MCF 10A (cell line): Measurements from ENCODE around the gene SCAPER. TPM values are rescaled to one million over a fixed set of nuclear protein-coding genes. Genes with fewer than 3 reads are reported as not detected.
"Not testable (repeated sequence)": the region's sequence is repeated elsewhere in the genome, so short reads cannot be mapped to it uniquely, and the experiment has no call there.

Experiments used
- BruUV-seq: library from RNA; stranded (reverse); fragments of 400-500 nt; replicated peaks from 2 replicates; lab custom pipeline; 2021; lab: Mats Ljungman, UMichigan
- CTCF ChIA-PET: fragments of 300-600 bp; sonication (Branson Sonifier 250); formaldehyde crosslinking; extraction: SDS; loops from one replicate; lab custom pipeline; 2021; ENCODE audit warnings: antibody characterized with exemption, inconsistent platforms; lab: Yijun Ruan, JAX
- POLR2A ChIA-PET: fragments of 300-600, 350-650 bp; sonication (Branson Sonifier 250); formaldehyde crosslinking; extraction: SDS; loops from one replicate; lab custom pipeline; 2020; ENCODE audit warnings: antibody characterized with exemption, inconsistent platforms; lab: Yijun Ruan, JAX
- DNase-seq: peaks from one replicate; pipeline ENCODE4 v3.0.0-alpha.2; 2018; ENCODE audit not compliant: unreplicated experiment
- H3K27ac Mint-ChIP-seq: one replicate; pipeline ENCODE4 v1.8.0; 2022; ENCODE audit warnings: mild to moderate bottlenecking, low read depth, mixed read lengths; ENCODE audit not compliant: unreplicated experiment
- H3K27me3 Mint-ChIP-seq: one replicate; pipeline ENCODE4 v1.8.0; 2022; ENCODE audit warnings: mixed read lengths; ENCODE audit not compliant: insufficient read depth, unreplicated experiment
- H3K36me3 Mint-ChIP-seq: one replicate; pipeline ENCODE4 v1.8.0; 2022; ENCODE audit warnings: mild to moderate bottlenecking, moderate library complexity, mixed read lengths; ENCODE audit not compliant: insufficient read depth, unreplicated experiment
- H3K4me1 Mint-ChIP-seq: one replicate; pipeline ENCODE4 v1.8.0; 2022; ENCODE audit warnings: mixed read lengths; ENCODE audit not compliant: insufficient read depth, unreplicated experiment
- H3K4me3 Mint-ChIP-seq: one replicate; pipeline ENCODE4 v1.8.0; 2022; ENCODE audit warnings: mild to moderate bottlenecking, moderate library complexity, mixed read lengths; ENCODE audit not compliant: unreplicated experiment
- H3K9me3 Mint-ChIP-seq: one replicate; pipeline ENCODE4 v1.8.0; 2022; ENCODE audit warnings: mixed read lengths; ENCODE audit not compliant: unreplicated experiment
- intact Hi-C: fragments of 100-400 bp; cut with micrococcal nuclease; formaldehyde crosslinking; loops from 2 replicates; pipeline ENCODE4 v1.14.1; 2022
- total RNA-seq: library from RNA; stranded (reverse); gene quantifications from 2 replicates; pipeline ENCODE4 v1.2.3, GENCODE V29; 2022
- TF ChIP-seq, protein P1 (sequence below): fragments of 200-600 bp; IDR thresholded peaks from one replicate; pipeline ENCODE4 v1.8.0; 2022; ENCODE audit warnings: antibody characterized with exemption, mild to moderate bottlenecking; ENCODE audit not compliant: unreplicated experiment

SCAPER gene
- total RNA-seq, 1 experiment from 2014 or later = 9.5 TPM

DNA sequence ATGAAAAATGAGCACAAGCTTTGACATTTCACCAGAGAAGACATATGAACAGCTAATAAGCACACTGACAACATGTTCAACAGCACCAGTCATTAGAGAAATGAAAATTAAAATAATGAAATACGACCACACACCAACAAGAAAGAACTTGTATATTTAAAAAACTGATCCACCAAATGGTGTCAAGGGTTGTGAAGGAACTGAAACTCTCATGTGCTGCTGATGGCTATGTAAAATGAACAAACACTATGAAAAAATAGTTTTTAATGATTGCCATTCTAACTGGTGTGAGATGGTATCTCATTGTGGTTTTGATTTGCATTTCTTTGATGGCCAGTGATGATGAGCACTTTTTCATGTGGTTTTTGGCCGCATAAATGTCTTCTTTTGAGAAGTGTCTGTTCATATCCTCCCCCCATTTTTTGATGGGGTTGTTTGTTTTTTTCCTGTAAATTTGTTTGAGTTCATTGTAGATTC is 193.8 kb downstream of the SCAPER start:
- TF ChIP-seq, protein P1, sequence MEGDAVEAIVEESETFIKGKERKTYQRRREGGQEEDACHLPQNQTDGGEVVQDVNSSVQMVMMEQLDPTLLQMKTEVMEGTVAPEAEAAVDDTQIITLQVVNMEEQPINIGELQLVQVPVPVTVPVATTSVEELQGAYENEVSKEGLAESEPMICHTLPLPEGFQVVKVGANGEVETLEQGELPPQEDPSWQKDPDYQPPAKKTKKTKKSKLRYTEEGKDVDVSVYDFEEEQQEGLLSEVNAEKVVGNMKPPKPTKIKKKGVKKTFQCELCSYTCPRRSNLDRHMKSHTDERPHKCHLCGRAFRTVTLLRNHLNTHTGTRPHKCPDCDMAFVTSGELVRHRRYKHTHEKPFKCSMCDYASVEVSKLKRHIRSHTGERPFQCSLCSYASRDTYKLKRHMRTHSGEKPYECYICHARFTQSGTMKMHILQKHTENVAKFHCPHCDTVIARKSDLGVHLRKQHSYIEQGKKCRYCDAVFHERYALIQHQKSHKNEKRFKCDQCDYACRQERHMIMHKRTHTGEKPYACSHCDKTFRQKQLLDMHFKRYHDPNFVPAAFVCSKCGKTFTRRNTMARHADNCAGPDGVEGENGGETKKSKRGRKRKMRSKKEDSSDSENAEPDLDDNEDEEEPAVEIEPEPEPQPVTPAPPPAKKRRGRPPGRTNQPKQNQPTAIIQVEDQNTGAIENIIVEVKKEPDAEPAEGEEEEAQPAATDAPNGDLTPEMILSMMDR = no peak
- no peaks in the 10 kb centered on the region for H3K4me1 Mint-ChIP-seq
- no peaks in the 10 kb centered on the region for H3K27me3 Mint-ChIP-seq
- ChIA-PET POLR2A (no interaction called here), CTCF (interaction anchor here (0.6 kb wide), 1 partner anchor 453 kb away, joined by 4 read pairs; no protein-coding TSS in a partner anchor)
- intact Hi-C loops = no loop called here
- DNase-seq = no peak
- no peak overlapping the region for H3K27ac Mint-ChIP-seq
- H3K36me3 Mint-ChIP-seq = no peaks in the 10 kb centered on the region
- H3K4me3 Mint-ChIP-seq = no peak overlapping the region
- BruUV-seq = no TSS peak
- H3K9me3 Mint-ChIP-seq = no peaks in the 10 kb centered on the region

GRCh38 chr15:76704032-76704431 is 201.1 kb downstream of the SCAPER start:
- CTCF ChIA-PET = interaction anchor here (0.7 kb wide), 1 partner anchor 59 kb away, joined by 3 read pairs; no protein-coding TSS in a partner anchor
- BruUV-seq, H3K27ac Mint-ChIP-seq, POLR2A ChIA-PET, DNase-seq, intact Hi-C loops, H3K4me3 Mint-ChIP-seq, H3K9me3 Mint-ChIP-seq, H3K4me1 Mint-ChIP-seq, H3K27me3 Mint-ChIP-seq: not testable (repeated sequence)
- peaks cover 18% of the 10 kb centered on the region for H3K36me3 Mint-ChIP-seq

GRCh38 chr15:76696840-76697239 is 208.3 kb downstream of the SCAPER start:
- TF ChIP-seq, protein P1 = no peak
- ChIA-PET CTCF (no interaction called here), POLR2A (interaction anchor here (1.0 kb wide), 1 partner anchor 32 kb away, joined by 3 read pairs; no protein-coding TSS in a partner anchor)
- Mint-ChIP-seq H3K36me3 (peaks cover 12% of the 10 kb centered on the region), H3K9me3 (no peaks in the 10 kb centered on the region), H3K27ac (no peak overlapping the region), H3K4me3 (no peak overlapping the region), H3K4me1 (no peaks in the 10 kb centered on the region), H3K27me3 (no peaks in the 10 kb centered on the region)
- no TSS peak for BruUV-seq
- intact Hi-C loops = no loop called here
- DNase-seq = no peak

DNA sequence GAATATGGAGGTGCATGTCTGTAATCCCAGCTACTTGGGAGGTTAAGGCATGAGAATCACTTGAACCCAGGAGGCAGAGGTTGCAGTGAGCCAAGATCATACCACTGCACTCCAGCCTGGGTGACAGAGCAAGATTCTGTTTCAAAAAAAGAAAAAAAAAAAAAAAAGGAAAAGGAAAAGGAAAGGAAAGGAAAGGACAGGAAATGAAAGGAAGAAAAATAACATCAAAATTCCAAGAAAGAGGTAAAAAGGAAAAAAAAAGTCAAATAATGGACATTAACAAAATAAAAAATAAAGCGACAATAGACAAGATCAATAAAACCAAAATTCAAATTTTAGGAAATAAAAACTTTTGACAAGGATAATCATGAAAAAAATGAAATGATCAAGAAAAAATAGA is 212.6 kb downstream of the SCAPER start:
- H3K27me3 Mint-ChIP-seq, intact Hi-C loops, H3K9me3 Mint-ChIP-seq, POLR2A ChIA-PET, BruUV-seq, H3K27ac Mint-ChIP-seq, H3K36me3 Mint-ChIP-seq, DNase-seq, H3K4me1 Mint-ChIP-seq, H3K4me3 Mint-ChIP-seq: not testable (repeated sequence)
- CTCF ChIA-PET = interaction anchor here (0.6 kb wide), 1 partner anchor 169 kb away, joined by 3 read pairs; no protein-coding TSS in a partner anchor

DNA sequence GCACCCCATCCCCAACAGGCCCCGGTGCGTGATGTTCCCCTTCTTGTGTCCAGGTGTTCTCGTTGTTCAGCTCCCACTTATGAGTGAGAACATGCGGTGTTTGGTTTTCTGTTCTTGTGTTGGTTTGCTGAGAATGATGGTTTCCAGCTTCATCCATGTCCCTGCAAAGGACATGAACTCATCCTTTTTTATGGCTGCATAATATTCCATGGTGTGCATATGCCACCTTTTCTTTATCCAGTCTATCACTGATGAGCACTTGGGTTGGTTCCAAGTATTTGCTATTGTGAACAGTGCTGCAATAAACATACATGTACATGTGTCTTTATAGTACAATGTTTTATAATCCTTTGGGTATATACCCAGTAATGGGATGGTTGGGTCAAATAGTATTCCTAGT is 217.5 kb downstream of the SCAPER start:
- BruUV-seq, DNase-seq, intact Hi-C loops, POLR2A ChIA-PET, H3K4me3 Mint-ChIP-seq, H3K36me3 Mint-ChIP-seq, H3K27me3 Mint-ChIP-seq, H3K9me3 Mint-ChIP-seq, H3K27ac Mint-ChIP-seq, H3K4me1 Mint-ChIP-seq: not testable (repeated sequence)
- CTCF ChIA-PET = interaction anchor here (0.5 kb wide), 1 partner anchor 18 kb away, joined by 4 read pairs; no protein-coding TSS in a partner anchor
